Left ventricle myocardium superior (tissue), 1 donor: ENCODE measurements around the gene IBA57. TPM values are rescaled to one million over a fixed set of nuclear protein-coding genes. Genes with fewer than 3 reads are reported as not detected.

Experiments used
- ATAC-seq: fragments of 200-7000 bp; cut with Tn5 transposase; one replicate; pipeline ENCODE4 v1.9.1; 2020; ENCODE audit warnings: mild to moderate bottlenecking, moderate library complexity
- DNase-seq: peaks from one replicate; pipeline ENCODE4 v3.0.0-alpha.2; 2020
- intact Hi-C: fragments of 100-400 bp; cut with micrococcal nuclease; formaldehyde crosslinking; loops from one replicate; pipeline ENCODE4 v1.11.0; 2022
- total RNA-seq: library from RNA; stranded (reverse); fragmentation: NEBNext Ultra II Directional; extraction: Animal tissue kit (Norgen Biotek cat#: 25700); gene quantifications from one replicate; pipeline ENCODE4 v1.2.1, GENCODE V29; 2021
- donor health status: DM: no; HTN: yes; CAD: no; lungs with severe emphysema.

The IBA57 gene
- total RNA-seq, 1 donor from 2014 or later: 11.2 TPM

GRCh38 chr1:228143480-228144192 lies 22.0 kb upstream of the IBA57 start:
- intact Hi-C loops: no loop called here
- DNase-seq: no peak
- ATAC-seq: no peak

- ATAC-seq (no peak), DNase-seq (no peak)
- intact Hi-C loops: no loop called here
Measured at GRCh38 chr1:228144193-228144992, 21.2 kb upstream of the IBA57 start.

GRCh38 chr1:228144993-228145343 lies 20.6 kb upstream of the IBA57 start:
- intact Hi-C loops: no loop called here
- DNase-seq (no peak), ATAC-seq (no peak)

GRCh38 chr1:228145463-228146416 lies 19.9 kb upstream of the IBA57 start:
- intact Hi-C loops: no loop called here
- no peak for ATAC-seq
- DNase-seq: no peak

DNA sequence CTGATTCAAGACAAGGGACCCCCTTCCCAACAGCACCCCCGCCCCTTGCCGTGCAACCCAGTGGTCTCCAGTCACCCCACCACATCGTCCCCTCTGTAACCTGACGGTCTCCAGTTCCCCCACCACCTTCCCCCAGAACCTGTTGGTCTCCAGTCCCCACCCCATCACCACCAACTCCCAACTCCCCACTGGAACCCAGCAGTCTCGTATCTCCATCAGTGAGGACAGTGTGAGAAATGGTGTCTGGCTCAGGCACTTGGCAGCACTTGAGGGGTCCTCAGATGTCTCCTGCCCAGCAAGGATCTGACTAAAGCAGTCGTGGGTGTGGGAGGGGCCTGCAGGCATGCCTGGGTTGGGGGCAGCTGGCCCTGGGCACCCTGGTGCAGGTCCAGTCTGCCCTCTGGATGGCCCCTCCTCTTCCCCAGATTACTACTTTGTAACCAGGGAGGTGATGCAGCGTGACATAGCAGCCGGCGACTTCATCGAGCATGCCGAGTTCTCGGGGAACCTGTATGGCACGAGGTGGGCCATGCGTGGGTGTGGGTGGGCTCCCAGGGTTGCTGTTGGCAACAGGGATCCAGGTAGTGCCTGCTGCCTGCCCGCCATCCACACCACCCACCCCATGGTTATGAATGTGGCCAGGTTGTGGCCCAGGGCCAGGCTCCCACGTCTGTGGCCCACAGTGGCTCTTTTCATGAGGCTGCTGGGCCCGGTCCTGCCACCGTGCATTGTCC lies 19.0 kb upstream of the IBA57 start:
- peak; percentile 25 for DNase-seq
- intact Hi-C loops: no loop called here
- ATAC-seq: no peak

DNA sequence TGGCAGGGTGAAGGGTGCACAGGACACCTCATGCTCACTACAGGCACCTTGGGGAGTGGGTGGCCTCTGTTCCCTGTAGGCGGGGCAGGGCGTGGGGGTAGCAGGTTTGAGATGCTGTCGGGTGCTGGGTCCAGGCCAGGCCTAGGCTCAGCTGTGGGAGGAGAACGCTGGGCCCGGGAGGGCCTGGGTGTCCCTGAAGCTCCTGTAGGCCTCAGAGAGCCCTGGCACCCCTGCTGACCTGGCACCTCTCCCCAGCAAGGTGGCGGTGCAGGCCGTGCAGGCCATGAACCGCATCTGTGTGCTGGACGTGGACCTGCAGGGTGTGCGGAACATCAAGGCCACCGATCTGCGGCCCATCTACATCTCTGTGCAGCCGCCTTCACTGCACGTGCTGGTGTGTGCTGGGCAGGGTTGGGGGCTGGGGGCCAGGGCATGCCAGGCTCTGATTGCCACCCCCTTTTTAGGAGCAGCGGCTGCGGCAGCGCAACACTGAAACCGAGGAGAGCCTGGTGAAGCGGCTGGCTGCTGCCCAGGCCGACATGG lies 18.4 kb upstream of the IBA57 start:
- peak; percentile 31 for DNase-seq

DNA sequence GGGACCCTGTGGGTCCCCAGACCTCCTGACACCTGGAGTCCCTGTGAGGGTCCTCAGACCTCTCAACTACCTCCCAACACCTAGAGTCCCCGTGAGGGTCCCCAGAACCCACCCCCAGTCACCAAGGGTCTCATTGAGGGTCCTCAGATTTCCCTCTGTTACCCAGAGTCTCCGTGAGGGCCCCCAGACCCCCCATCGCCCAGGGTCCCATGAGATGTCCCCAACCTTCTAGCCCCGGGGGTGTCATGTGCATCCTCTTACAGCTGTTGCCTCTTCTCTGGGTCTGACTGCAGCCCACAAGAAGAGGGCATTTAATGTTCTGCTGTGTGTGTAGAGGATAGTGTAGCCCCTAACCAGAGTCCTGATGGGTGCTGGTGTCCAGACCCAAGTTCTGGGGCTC lies 17.8 kb upstream of the IBA57 start:
- intact Hi-C loops: no loop called here
- ATAC-seq (no peak), DNase-seq (no peak)

More for the DNA sequence above, 18.4 kb upstream of the IBA57 start:
- no peak for ATAC-seq
- intact Hi-C loops: no loop called here

GRCh38 chr1:228148196-228148861 lies 17.3 kb upstream of the IBA57 start:
- intact Hi-C loops: no loop called here
- DNase-seq (peak; percentile 41), ATAC-seq (no peak)

- intact Hi-C loops: no loop called here
- peak; percentile 34 for DNase-seq
- ATAC-seq: no peak
Measured at GRCh38 chr1:228148935-228149405, 16.6 kb upstream of the IBA57 start.

DNA sequence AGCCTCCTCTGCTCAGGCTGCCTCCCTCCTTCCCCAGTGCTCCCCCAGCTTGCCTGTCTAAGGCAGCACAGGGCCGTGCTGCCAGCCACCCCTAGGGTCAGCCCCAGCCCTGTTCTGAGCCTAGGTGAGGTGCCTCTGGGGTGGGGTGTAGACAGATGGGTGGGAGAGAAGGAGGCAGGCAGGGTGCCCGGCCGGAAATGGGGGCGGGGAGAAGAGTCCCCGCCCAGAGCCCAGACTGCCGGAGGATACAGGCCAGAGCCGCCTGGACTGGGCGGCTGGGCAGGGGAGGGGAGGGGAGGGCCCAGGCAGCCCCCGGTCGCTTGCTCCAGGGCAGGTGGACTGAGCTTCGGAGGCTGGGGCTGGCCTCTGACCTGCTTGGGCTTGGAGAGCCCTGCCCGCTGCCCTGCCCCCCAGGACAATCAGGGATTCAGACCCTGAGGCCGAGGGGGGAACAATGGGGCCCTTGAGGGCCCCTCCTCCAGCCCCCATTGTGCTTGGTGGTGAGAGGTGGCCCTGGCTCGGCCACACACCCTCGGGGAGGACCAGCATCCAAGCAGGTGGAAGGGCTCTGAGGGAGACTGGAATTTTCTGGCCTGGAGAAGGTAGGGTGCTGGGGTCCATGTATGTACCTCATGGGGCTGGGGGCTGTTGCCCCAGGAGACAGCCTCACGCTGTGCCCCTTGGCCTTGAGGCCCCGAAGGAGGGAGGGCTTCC lies 16.0 kb upstream of the IBA57 start, which contains the start of gene GJC2:
GJC2 (plus strand) TSS at position 525 of the 714 bp plus-strand sequence. CDS start 7,829 bp downstream, outside the sequence.
- intact Hi-C loops: no loop called here
- ATAC-seq (peak; percentile 69), DNase-seq (peak; percentile 72)

GRCh38 chr1:228150120-228150460 lies 15.5 kb upstream of the IBA57 start:
- intact Hi-C loops: no loop called here
- peak; percentile 6 for ATAC-seq

GRCh38 chr1:228150461-228151179 lies 15.0 kb upstream of the IBA57 start:
- ATAC-seq (peak; percentile 68), DNase-seq (peak; percentile 81)
- intact Hi-C loops: no loop called here

More at GRCh38 chr1:228150120-228150460, 15.5 kb upstream of the IBA57 start:
- DNase-seq: peak; percentile 37

DNA sequence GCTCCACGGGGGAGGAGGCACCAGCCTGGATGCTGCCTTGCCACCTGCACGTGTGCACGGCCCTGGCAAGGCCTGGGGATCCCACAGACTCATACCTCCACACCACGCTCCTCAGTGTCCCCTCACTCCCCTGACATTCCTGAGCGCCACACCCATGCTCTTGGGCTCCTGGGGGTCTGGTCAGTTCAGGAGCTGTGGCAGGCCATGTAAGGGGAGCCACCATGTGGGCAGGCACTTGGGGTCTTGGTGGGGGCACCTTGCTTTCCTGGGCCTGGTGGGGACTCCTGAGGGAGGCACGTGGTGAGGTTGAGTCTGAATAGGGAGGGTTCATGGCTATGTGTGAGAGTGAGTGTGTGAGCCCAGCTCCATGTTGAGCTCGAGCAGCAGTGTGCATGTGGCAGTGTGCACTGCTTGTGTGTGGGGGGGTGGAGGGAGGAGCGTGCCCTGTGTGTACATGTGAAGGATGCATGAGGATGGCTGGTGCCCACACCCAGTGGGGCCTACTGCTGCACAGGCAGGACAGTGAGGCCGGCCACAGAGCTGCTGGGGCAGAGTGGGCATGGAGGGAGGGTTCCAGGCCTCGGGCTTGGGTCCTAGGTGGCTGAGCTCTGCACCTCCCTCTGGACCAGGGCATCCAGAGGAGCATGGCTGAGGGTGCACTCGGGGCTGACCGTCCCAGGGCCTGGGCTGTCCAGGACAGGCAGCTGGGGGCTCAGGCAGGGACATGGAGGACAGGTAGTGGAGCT lies 14.3 kb upstream of the IBA57 start:
- intact Hi-C loops: no loop called here
- DNase-seq: no peak
- peak; percentile 1 for ATAC-seq

DNA sequence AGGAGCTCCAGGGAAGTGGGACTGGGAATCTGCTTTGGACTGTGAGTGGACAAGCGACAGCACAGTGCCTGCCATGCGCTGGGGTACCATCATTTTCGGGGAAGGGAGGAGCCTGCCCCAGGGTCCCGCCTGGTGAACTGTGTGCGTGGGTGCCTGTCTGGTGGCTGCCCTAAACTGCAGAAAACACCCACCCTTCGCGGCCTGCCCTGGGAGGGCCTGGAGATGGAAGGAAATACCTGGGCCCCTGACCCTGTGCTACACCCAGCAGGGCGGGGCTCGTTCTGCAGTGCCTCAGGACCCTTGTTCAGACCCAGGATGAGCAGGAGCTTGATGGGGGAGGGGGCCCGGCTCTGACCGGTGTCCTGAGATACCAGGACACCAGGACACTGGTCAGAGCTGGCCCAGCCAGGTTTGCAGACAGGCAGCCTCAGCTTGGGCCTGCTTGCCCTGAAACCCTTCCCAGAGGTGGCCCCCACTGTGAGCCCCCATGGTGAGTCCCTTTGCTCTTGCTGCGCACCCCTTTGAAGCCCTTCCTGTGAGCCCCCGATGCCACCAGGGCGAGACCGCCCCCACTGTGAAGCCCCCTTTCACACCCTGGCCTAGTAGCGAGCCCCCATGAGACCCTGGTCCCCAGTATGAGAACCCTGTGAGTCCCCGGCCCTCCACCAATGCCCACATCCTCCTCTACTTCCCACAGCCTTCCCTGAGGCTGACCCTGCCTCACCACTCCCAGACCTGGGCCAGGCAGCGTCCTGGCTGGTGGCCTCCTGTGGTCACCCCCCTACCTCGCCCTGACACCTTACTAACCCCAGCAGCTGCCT lies 13.3 kb upstream of the IBA57 start:
- no peak for ATAC-seq
- peak; percentile 26 for DNase-seq
- intact Hi-C loops: no loop called here

DNA sequence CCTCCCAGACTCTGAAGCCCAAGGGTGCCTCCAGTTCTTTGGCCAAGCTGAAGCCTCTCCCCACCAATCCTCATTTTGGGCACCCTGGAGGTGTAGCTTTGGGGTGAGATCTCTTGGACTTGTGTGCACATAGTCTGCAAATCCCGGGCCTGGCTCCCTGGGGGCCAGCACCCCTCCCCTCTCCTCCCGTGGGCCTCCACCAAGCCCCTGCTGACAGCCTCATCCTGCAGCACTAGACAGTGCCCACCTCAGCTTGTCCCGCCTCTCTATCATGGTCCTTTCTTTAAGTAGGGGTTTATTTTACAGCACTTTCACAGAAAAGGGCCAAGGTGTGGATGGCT lies 12.7 kb upstream of the IBA57 start:
- no peak for ATAC-seq
- DNase-seq: no peak
- intact Hi-C loops: no loop called here
